Ovary (tissue), 9 donors: ENCODE data around the gene UBTFL1. TPM values are rescaled to one million over a fixed set of nuclear protein-coding genes. Genes with fewer than 3 reads are reported as not detected.

ENCODE experiments used
- DNase-seq, 5 donors: peaks; one replicate each; pipeline ENCODE4 v3.0.0-alpha.2; 2019 to 2020
- H3K27ac ChIP-seq, 2 donors: fragments of 200-600 bp; one replicate each; pipeline versions ENCODE4 v1.5.1 to v1.8.0; 2019 to 2022
- H3K27me3 ChIP-seq: fragments of 200-600 bp; one replicate; pipeline ENCODE4 v1.8.0; 2022
- H3K36me3 ChIP-seq: fragments of 200-600 bp; sonication (generic); one replicate; pipeline ENCODE4 v1.5.1; 2019
- H3K4me1 ChIP-seq: one replicate; pipeline ENCODE4 v1.8.1; 2013; ENCODE audit warnings: mild to moderate bottlenecking, moderate library complexity; ENCODE audit not compliant: insufficient read depth
- H3K4me3 ChIP-seq: fragments of 200-600 bp; sonication (generic); one replicate; pipeline ENCODE4 v1.5.1; 2017
- H3K9me3 ChIP-seq, 2 donors: fragments of 200-600 bp in 1 of 2; sonication (generic) in 1 of 2; one replicate each; pipeline versions ENCODE4 v1.5.1 to v1.8.1; 2013 to 2019; ENCODE audit warnings: mild to moderate bottlenecking in 1 of 2, moderate library complexity in 1 of 2
- CTCF ChIP-seq, 3 donors: fragments of 450-650 bp in 2 of 3; fragments of 200-600 bp in 1 of 3; IDR thresholded peaks; one replicate each; pipeline versions ENCODE4 v1.5.1 to v1.8.0; 2016 to 2022; ENCODE audit warnings: antibody characterized with exemption in 3 of 3, mild to moderate bottlenecking in 1 of 3
- EP300 ChIP-seq: sonication (generic); formaldehyde crosslinking; IDR thresholded peaks from one replicate; pipeline ENCODE4 v1.6.1; 2017; ENCODE audit warnings: antibody characterized with exemption
- POLR2A ChIP-seq: fragments of 450-650 bp; IDR thresholded peaks from one replicate; pipeline ENCODE4 v1.6.1; 2017; ENCODE audit warnings: antibody characterized with exemption, mild to moderate bottlenecking, moderate library complexity
- WGBS, 3 donors: extraction: QIAGEN DNeasy Blood & Tissue Kit in 1 of 3; methylation state at CpG; one replicate each; pipeline versions ENCODE4 v1.1.5 to v1.1.7; 2013 to 2017; 5-methylcytosine and 5-hydroxymethylcytosine counted together
- intact Hi-C, 4 donors: fragments of 100-400 bp; cut with DNase I; formaldehyde crosslinking; loops; one replicate each; pipeline versions ENCODE4 v1.11.0 to v1.15.1; 2022 to 2023
- polyA plus RNA-seq, 2 donors: library from polyadenylated mRNA; stranded (reverse); fragments of 200-250 nt in 1 of 2; fragments of 350-450 nt in 1 of 2; fragmentation: Illumina TruSeq in 1 of 2; extraction: RNeasy Lipid Tissue Mini Kit (QIAGEN cat#74804) in 1 of 2; gene quantifications; one replicate each; pipeline ENCODE4 v1.2.3, GENCODE V29; 2013 to 2014
- small RNA-seq: library from RNA; depleted of rRNA; stranded (forward); fragments of <200 nt; gene quantifications from one replicate; pipeline ENCODE3, GENCODE V24; 2016
- total RNA-seq, 7 donors: library from RNA; depleted of rRNA in 2 of 7; stranded (reverse); fragments of >200 nt in 2 of 7; fragmentation: NEBNext Ultra II Directional in 3 of 7; extraction: Animal tissue kit (Norgen Biotek cat#: 25700) in 3 of 7; gene quantifications; one replicate each; pipeline versions ENCODE4 v1.1.0 to v1.2.4, GENCODE V29; 2016 to 2023
- donor health status: DM: no; HTN: no; CAD: no; lungs with moderate emphysema.
- donor health status: DM: no; HTN: no; CAD: no.
- donor health status: Bipolar disorder and iron deficiency.
- donor health status: DM: yes; HTN: yes; CAD: no.
- donor health status: DM: no; HTN: no; CAD: no.
- donor health status: DM: yes; HTN: yes; CAD: no.

Gene UBTFL1
- total and polyA plus RNA-seq, 9 donors: not detected

GRCh38 chr11:90133560-90134477 is 48.1 kb downstream of the UBTFL1 start:
- intact Hi-C loops: no loop called here
- Histone ChIP-seq H3K9me3 (no peaks in the 10 kb centered on the region), H3K27me3 (no peaks in the 10 kb centered on the region), H3K36me3 (no peaks in the 10 kb centered on the region), H3K4me1 (no peaks in the 10 kb centered on the region), H3K27ac (no peak overlapping the region), H3K4me3 (peak overlapping the region; percentile 52)
- no peak for DNase-seq
- TF ChIP-seq CTCF (IDR thresholded peaks at IDR 0.05) (no peak), POLR2A (no peak), EP300 (no peak)
- 15 to 22% (median 16%) methylated on average over 11 of the region's 11 CpGs for WGBS, 3 donors

GRCh38 chr11:90134478-90135003 is 48.8 kb downstream of the UBTFL1 start, which contains the start of gene NAALAD2:
TSS of gene NAALAD2 (plus strand) at chr11:90134663. CDS start at chr11:90134759, 96 bp downstream.
- TF ChIP-seq CTCF (IDR thresholded peaks at IDR 0.05) (no peak), EP300 (no peak), POLR2A (no peak)
- peak within 1 kb of the TSS; percentile 52 for H3K4me3 ChIP-seq
- 0 to 1% (median 1%) methylated on average over 25 of the region's 25 CpGs for WGBS, 3 donors
- no peak within 1 kb of the TSS for H3K27ac ChIP-seq
- H3K9me3 ChIP-seq: no peaks in the 10 kb centered on the region
- peak; percentile 45 to 74 (median 49) for DNase-seq
- no peaks in the 10 kb centered on the region for H3K27me3 ChIP-seq
- intact Hi-C loops: no loop called here
- no peaks in the 10 kb centered on the region for H3K36me3 ChIP-seq
- H3K4me1 ChIP-seq: no peaks in the 10 kb centered on the region

- no peak for DNase-seq
- no peaks in the 10 kb centered on the region for H3K9me3 ChIP-seq
- H3K27ac ChIP-seq: no peak overlapping the region
- intact Hi-C loops: no loop called here
- H3K4me1 ChIP-seq: no peaks in the 10 kb centered on the region
- TF ChIP-seq EP300 (no peak), CTCF (IDR thresholded peaks at IDR 0.05) (no peak), POLR2A (no peak)
- H3K36me3 ChIP-seq: no peaks in the 10 kb centered on the region
- no peaks in the 10 kb centered on the region for H3K27me3 ChIP-seq
- peak overlapping the region; percentile 52 for H3K4me3 ChIP-seq
- WGBS, 3 donors: 1% methylated on average over 5 of the region's 5 CpGs
These were observed 49.3 kb downstream of the UBTFL1 start for GRCh38 chr11:90135016-90135415.

Small RNA genes within 50 kb of the gene (small RNA-seq; reads per million reads assigned to genes)
- not detected for gene AP000827.1
- gene RF00275: not detected

Other genes with a start within 250 kb of the UBTFL1 start
- not detected for gene TRIM64B, start 207.5 kb upstream of the UBTFL1 start, total RNA-seq
- gene TRIM64B, start 207.5 kb upstream of the UBTFL1 start, polyA plus RNA-seq: not detected
- gene TRIM49D1, start 163.7 kb upstream of the UBTFL1 start, total RNA-seq: not detected
- not detected for gene TRIM49D1, start 163.7 kb upstream of the UBTFL1 start, polyA plus RNA-seq
- not detected for gene TRIM49D2, start 161.9 kb upstream of the UBTFL1 start, total RNA-seq
- gene TRIM49D2, start 161.9 kb upstream of the UBTFL1 start, polyA plus RNA-seq: not detected
- not detected for gene TRIM64, start 119.9 kb upstream of the UBTFL1 start, total RNA-seq
- not detected for gene TRIM64, start 119.9 kb upstream of the UBTFL1 start, polyA plus RNA-seq
- not detected for gene TRIM49C, start 54.8 kb upstream of the UBTFL1 start, total RNA-seq
- gene TRIM49C, start 54.8 kb upstream of the UBTFL1 start, polyA plus RNA-seq: not detected
- 10 to 100 TPM in 1 of 7 donors, 1 to 10 TPM in 6; 4.3 to 17.5 (median 4.6) TPM for gene NAALAD2, start 48.7 kb downstream of the UBTFL1 start, total RNA-seq
- gene NAALAD2, start 48.7 kb downstream of the UBTFL1 start, polyA plus RNA-seq: 10 to 100 TPM in 1 of 2 donors, 1 to 10 TPM in 1; 3.2 to 12.2 TPM
- gene CHORDC1, start 137.1 kb downstream of the UBTFL1 start, total RNA-seq: 10 to 100 TPM; 24.3 to 51.1 (median 34.3) TPM
- gene CHORDC1, start 137.1 kb downstream of the UBTFL1 start, polyA plus RNA-seq: 10 to 100 TPM; 22.0 to 28.6 TPM